ENCODE results near the gene DUSP8. TPM values are rescaled to one million over a fixed set of nuclear protein-coding genes. Genes with fewer than 3 reads are reported as not detected.

The DUSP8 gene
- total and polyA plus RNA-seq, 9 of the 15 experiments (the other 6 are each of a cell fraction or from before 2014, with no cell fraction given) = 0.14 to 2.0 (median 0.86) TPM; not detected in 2

DNA sequence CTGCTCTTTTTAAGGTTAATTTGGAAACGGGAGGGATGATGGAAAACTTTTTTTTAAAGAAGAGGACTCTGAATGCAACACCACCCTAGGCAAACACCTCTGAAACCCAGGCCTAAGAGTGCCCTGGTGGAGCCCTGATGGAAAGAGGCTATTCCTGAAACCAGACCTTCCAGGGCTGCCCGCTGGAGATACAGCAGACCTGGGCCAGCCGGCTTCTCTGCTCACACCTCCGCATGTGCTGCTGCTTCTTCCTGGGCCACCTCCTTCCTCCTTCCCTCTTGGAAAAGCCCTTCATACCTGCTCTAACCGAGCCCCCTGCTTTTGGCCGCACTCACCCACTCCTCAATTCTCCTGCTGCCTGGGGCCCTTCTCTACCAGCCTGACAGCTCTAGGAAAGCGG is 37.9 kb downstream of the DUSP8 start (continued):
- TF ChIP-seq FOSL1 (tag; conservative IDR thresholded peaks at IDR 0.05) (no peak), TCFL5 (CRISPR knock-in tag; conservative IDR thresholded peaks at IDR 0.05) (no peak)

DNA sequence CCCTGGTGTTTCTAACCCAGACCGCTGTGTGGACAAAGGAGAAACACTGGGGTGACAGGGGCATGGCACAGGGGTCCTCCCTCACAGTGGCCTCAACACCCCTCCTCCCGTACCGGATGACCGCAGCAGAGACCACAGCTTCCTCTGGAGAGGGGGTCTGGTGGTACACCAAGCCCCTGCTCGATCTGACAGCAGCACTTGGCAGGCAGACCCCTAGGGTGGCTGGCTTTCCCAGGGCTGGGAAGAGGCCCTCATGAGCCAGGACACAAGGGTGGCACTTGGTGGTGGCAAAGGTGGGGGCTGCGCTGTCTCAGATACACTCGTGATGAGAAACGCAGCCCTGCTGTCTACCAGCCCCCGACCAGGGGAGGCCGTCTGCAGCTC is 38.7 kb downstream of the DUSP8 start:
- intact Hi-C loops (cut with micrococcal nuclease) (no loop called here), in situ Hi-C loops (cut with MboI) (no loop called here)
- ATAC-seq (no peak), DNase-seq (ENCODE audit: extremely low read depth in 1 of 4, low spot score in 3 of 4) (no peak), FAIRE-seq (no peak)
- peaks cover 0 to 45% of the 10 kb centered on the region in 2 experiments; a peak in 3 of 5 replicates for H3K4me1 ChIP-seq (replicated peaks in 1 of 2; ENCODE audit: control insufficient read depth in 2 of 2, insufficient read depth in 2 of 2, low read length in 2 of 2)
- no peak overlapping the region for H3K27ac ChIP-seq (ENCODE audit: extremely low read depth, low read depth, low read length)
- peak overlapping the region in 1 of 2 experiments; percentile 24; a peak in 1 of 4 replicates for H3K9ac ChIP-seq (ENCODE audit: insufficient read depth in 1 of 2, low read depth in 2 of 2, low read length in 2 of 2)
- no peak overlapping the region for H2AFZ ChIP-seq (ENCODE audit: low read depth, low read length)
- no peaks in the 10 kb centered on the region for H3K9me3 ChIP-seq (replicated peaks; ENCODE audit: control insufficient read depth, insufficient read depth, low read depth, low read length)
- peaks cover 38% of the 10 kb centered on the region; the same call in 2 of the 3 replicates for H3K79me2 ChIP-seq (ENCODE audit: control insufficient read depth, insufficient read depth, low read length)
- H3K9me1 ChIP-seq (ENCODE audit: control insufficient read depth, insufficient read depth, low read length) = peaks cover 12% of the 10 kb centered on the region
- ChIA-PET CTCF (ENCODE audit: low intra/inter-chr PET ratio) (no interaction called here), POLR2A (interaction anchor here (0.7 to 1.3 kb wide), 2 partner anchors 8 to 16 kb away, joined by 4 to 6 read pairs; no protein-coding TSS in a partner anchor)
- H3K4me3 ChIP-seq = no peak overlapping the region
- no TSS peak for BruUV-seq (replicated peaks)
- 89% methylated on average over 10 of the region's 10 CpGs for WGBS (ENCODE audit: insufficient coverage, low coverage, missing lambda C conversion rate)
- H3K27me3 ChIP-seq (ENCODE audit: control insufficient read depth in 2 of 2, insufficient read depth in 2 of 2, low read length in 2 of 2) = no peaks in the 10 kb centered on the region
- TF ChIP-seq, protein P1, sequence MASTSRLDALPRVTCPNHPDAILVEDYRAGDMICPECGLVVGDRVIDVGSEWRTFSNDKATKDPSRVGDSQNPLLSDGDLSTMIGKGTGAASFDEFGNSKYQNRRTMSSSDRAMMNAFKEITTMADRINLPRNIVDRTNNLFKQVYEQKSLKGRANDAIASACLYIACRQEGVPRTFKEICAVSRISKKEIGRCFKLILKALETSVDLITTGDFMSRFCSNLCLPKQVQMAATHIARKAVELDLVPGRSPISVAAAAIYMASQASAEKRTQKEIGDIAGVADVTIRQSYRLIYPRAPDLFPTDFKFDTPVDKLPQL (IDR thresholded peaks at IDR 0.05; ENCODE audit: extremely low read depth, insufficient read length) = no peak
- TF ChIP-seq RAD51 (IDR thresholded peaks at IDR 0.05; ENCODE audit: borderline replicate concordance, low read depth) (no peak), CC2D1A (IDR thresholded peaks at IDR 0.05) (no peak), TCF7L2 (IDR thresholded peaks at IDR 0.05; ENCODE audit: low read depth, low read length) (no peak), NR3C1 (CRISPR knock-in tag; IDR thresholded peaks at IDR 0.05) (no peak), FOXP1 (CRISPR knock-in tag; IDR thresholded peaks at IDR 0.05) (no peak), ZNF165 (CRISPR knock-in tag; IDR thresholded peaks at IDR 0.05; ENCODE audit: borderline replicate concordance) (no peak), HDAC2 (IDR thresholded peaks at IDR 0.05) (no peak), ZNF764 (CRISPR knock-in tag; IDR thresholded peaks at IDR 0.05; ENCODE audit: low read depth) (no peak), SRF (CRISPR knock-in tag; IDR thresholded peaks at IDR 0.05) (no peak), PCBP1 (IDR thresholded peaks at IDR 0.05; ENCODE audit: low read depth, low read length, poor library complexity, severe bottlenecking) (no peak), ZBED1 (IDR thresholded peaks at IDR 0.05) (no peak), ZNF184 (CRISPR knock-in tag; IDR thresholded peaks at IDR 0.05) (no peak)
- TF ChIP-seq, protein P2, sequence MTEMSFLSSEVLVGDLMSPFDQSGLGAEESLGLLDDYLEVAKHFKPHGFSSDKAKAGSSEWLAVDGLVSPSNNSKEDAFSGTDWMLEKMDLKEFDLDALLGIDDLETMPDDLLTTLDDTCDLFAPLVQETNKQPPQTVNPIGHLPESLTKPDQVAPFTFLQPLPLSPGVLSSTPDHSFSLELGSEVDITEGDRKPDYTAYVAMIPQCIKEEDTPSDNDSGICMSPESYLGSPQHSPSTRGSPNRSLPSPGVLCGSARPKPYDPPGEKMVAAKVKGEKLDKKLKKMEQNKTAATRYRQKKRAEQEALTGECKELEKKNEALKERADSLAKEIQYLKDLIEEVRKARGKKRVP (CRISPR knock-in tag; IDR thresholded peaks at IDR 0.05) = no peak
- peaks cover 11% of the 10 kb centered on the region; the same call in 1 of the 3 replicates for H3K36me3 ChIP-seq (ENCODE audit: control insufficient read depth, insufficient read depth, low read length)
- H3K4me2 ChIP-seq (ENCODE audit: insufficient read depth, low read length) = no peak overlapping the region
- H4K20me1 ChIP-seq (replicated peaks; ENCODE audit: control insufficient read depth, insufficient read depth, low read length) = peaks cover 35% of the 10 kb centered on the region
